WTC11 (cell line): ENCODE data around the gene MKNK2. TPM values are rescaled to one million over a fixed set of nuclear protein-coding genes. Genes with fewer than 3 reads are reported as not detected.

Source experiments
- ATAC-seq: fragments of 200-7000 bp; cut with Tn5 transposase; 2 replicates; pipeline ENCODE4 v1.10.0; 2021; ENCODE audit warnings: mild to moderate bottlenecking, moderate library complexity
- CTCF ChIA-PET: fragments of 300-600 bp; sonication (Branson Sonifier 250); formaldehyde crosslinking; loops from one replicate; lab custom pipeline; 2021; ENCODE audit warnings: antibody characterized with exemption; lab: Charles Lee
- POLR2A ChIA-PET: fragments of 350-600 bp; sonication (Branson Sonifier 250); formaldehyde crosslinking; loops from one replicate; lab custom pipeline; 2021; ENCODE audit warnings: antibody characterized with exemption; lab: Charles Lee
- DNase-seq: peaks from one replicate; pipeline ENCODE4 v3.0.0; 2021; ENCODE audit warnings: low spot score
- H3K27ac Mint-ChIP-seq: 2 replicates; pipeline ENCODE4 v1.8.0; 2021; ENCODE audit warnings: mixed read lengths
- H3K27me3 Mint-ChIP-seq: 2 replicates; pipeline ENCODE4 v1.8.0; 2021; ENCODE audit warnings: low read depth, mild to moderate bottlenecking, moderate library complexity, mixed read lengths
- H3K36me3 Mint-ChIP-seq: 2 replicates; pipeline ENCODE4 v1.8.0; 2021; ENCODE audit warnings: mixed read lengths
- H3K4me1 Mint-ChIP-seq: 2 replicates; pipeline ENCODE4 v1.8.0; 2022; ENCODE audit warnings: mixed read lengths
- H3K4me3 Mint-ChIP-seq: 2 replicates; pipeline ENCODE4 v1.8.0; 2021; ENCODE audit warnings: mild to moderate bottlenecking, moderate library complexity, mixed read lengths
- H3K9me3 Mint-ChIP-seq: 2 replicates; pipeline ENCODE4 v1.8.0; 2021; ENCODE audit warnings: mixed read lengths
- ATF6 ChIP-seq: sonication (generic); formaldehyde crosslinking; IDR thresholded peaks from 2 replicates; pipeline ENCODE4 v1.8.1; 2023; ENCODE audit warnings: mild to moderate bottlenecking, missing genetic modification reagents
- CBFB ChIP-seq: sonication (generic); formaldehyde crosslinking; IDR thresholded peaks from 2 replicates; pipeline ENCODE4 v1.8.1; 2022; ENCODE audit warnings: mild to moderate bottlenecking, low read depth, missing genetic modification reagents
- E2F1 ChIP-seq: sonication (generic); formaldehyde crosslinking; IDR thresholded peaks from 2 replicates; pipeline ENCODE4 v1.8.0; 2022; ENCODE audit warnings: mild to moderate bottlenecking, missing genetic modification reagents
- FOXJ3 ChIP-seq: sonication (generic); formaldehyde crosslinking; IDR thresholded peaks from 2 replicates; pipeline ENCODE4 v1.9.0; 2021; ENCODE audit warnings: missing genetic modification reagents, mild to moderate bottlenecking, borderline replicate concordance
- FOXK1 ChIP-seq: sonication (generic); formaldehyde crosslinking; IDR thresholded peaks from 2 replicates; pipeline ENCODE4 v1.8.0; 2022; ENCODE audit warnings: mild to moderate bottlenecking, moderate library complexity, missing genetic modification reagents
- FOXP1 ChIP-seq: sonication (generic); formaldehyde crosslinking; IDR thresholded peaks from 2 replicates; pipeline ENCODE4 v1.8.0; 2022; ENCODE audit warnings: missing genetic modification reagents, mild to moderate bottlenecking, moderate library complexity, borderline replicate concordance
- IRF2 ChIP-seq: sonication (generic); formaldehyde crosslinking; IDR thresholded peaks from 2 replicates; pipeline ENCODE4 v1.8.0; 2022; ENCODE audit warnings: low read depth, missing genetic modification reagents, borderline replicate concordance
- MAX ChIP-seq: sonication (generic); formaldehyde crosslinking; IDR thresholded peaks from 2 replicates; pipeline ENCODE4 v1.8.0; 2022; ENCODE audit warnings: mild to moderate bottlenecking, missing genetic modification reagents
- NFE2L1 ChIP-seq: sonication (generic); formaldehyde crosslinking; IDR thresholded peaks from 2 replicates; pipeline ENCODE4 v1.8.1; 2023; ENCODE audit warnings: missing genetic modification reagents
- SMAD4 ChIP-seq: sonication (generic); formaldehyde crosslinking; IDR thresholded peaks from 2 replicates; pipeline ENCODE4 v1.8.0; 2022; ENCODE audit warnings: mild to moderate bottlenecking, missing genetic modification reagents
- USF2 ChIP-seq: sonication (generic); formaldehyde crosslinking; IDR thresholded peaks from 2 replicates; pipeline ENCODE4 v1.8.1; 2023; ENCODE audit warnings: mild to moderate bottlenecking, missing genetic modification reagents, moderate library complexity
- ZNF219 ChIP-seq: sonication (generic); formaldehyde crosslinking; IDR thresholded peaks from 2 replicates; pipeline ENCODE4 v1.8.0; 2023; ENCODE audit warnings: missing genetic modification reagents, mild to moderate bottlenecking, borderline replicate concordance
- ZNF512 ChIP-seq: sonication (generic); formaldehyde crosslinking; IDR thresholded peaks from 2 replicates; pipeline ENCODE4 v1.8.1; 2022; ENCODE audit warnings: missing genetic modification reagents, borderline replicate concordance
- ZNF532 ChIP-seq: fragments of 250-450 bp; sonication (Bioruptor Pico); IDR thresholded peaks from 2 replicates; pipeline ENCODE4 v1.9.0; 2021; ENCODE audit warnings: mild to moderate bottlenecking, borderline replicate concordance
- total RNA-seq: library from RNA; stranded (reverse); gene quantifications from 3 replicates; pipeline ENCODE4 v1.2.3, GENCODE V29; 2021

The MKNK2 gene
- total RNA-seq, 1 experiment from 2014 or later, result 165 TPM

- no peak for TF ChIP-seq ATF6 (CRISPR knock-in tag)
- TF ChIP-seq NFE2L1 (CRISPR knock-in tag), result no peak
- no peak for TF ChIP-seq ZNF532 (CRISPR knock-in tag)
- no peak for TF ChIP-seq FOXP1 (CRISPR knock-in tag)
These were observed 34.1 kb upstream of the MKNK2 start (continued) for GRCh38 chr19:2084993-2085720.

- DNase-seq, result no peak
- Mint-ChIP-seq H3K36me3 (no peaks in the 10 kb centered on the region), H3K9me3 (no peaks in the 10 kb centered on the region), H3K4me1 (peaks cover 4% of the 10 kb centered on the region), H3K4me3 (no peak overlapping the region), H3K27ac (no peak overlapping the region), H3K27me3 (no peaks in the 10 kb centered on the region)
- CTCF ChIA-PET, result no interaction called here
- ATAC-seq, result no peak
- no peak for TF ChIP-seq NFE2L1 (CRISPR knock-in tag)
- no peak for TF ChIP-seq CBFB
- no peak for TF ChIP-seq ZNF512 (CRISPR knock-in tag)
- TF ChIP-seq ZNF219 (CRISPR knock-in tag), result no peak
- TF ChIP-seq USF2 (CRISPR knock-in tag), result no peak
- no peak for TF ChIP-seq IRF2
- no peak for TF ChIP-seq FOXK1 (CRISPR knock-in tag)
- no peak for TF ChIP-seq FOXJ3 (CRISPR knock-in tag)
- TF ChIP-seq SMAD4 (CRISPR knock-in tag), result no peak
- TF ChIP-seq E2F1 (CRISPR knock-in tag), result no peak
- no peak for TF ChIP-seq MAX
- POLR2A ChIA-PET, result no interaction called here
These were observed 32.3 kb upstream of the MKNK2 start for GRCh38 chr19:2083174-2083854.
